OCI-LY7 (cell line): ENCODE measurements around the gene AP1S1. TPM values are rescaled to one million over a fixed set of nuclear protein-coding genes. Genes with fewer than 3 reads are reported as not detected.

Experiments used
- BruUV-seq: library from RNA; stranded (reverse); fragments of 400-500 nt; replicated peaks from 2 replicates; lab custom pipeline; 2021; lab: Mats Ljungman, UMichigan
- CTCF ChIA-PET: fragments of 300-600 bp; sonication (Branson Sonifier 250); formaldehyde crosslinking; loops from one replicate; lab custom pipeline; 2022; ENCODE audit warnings: antibody characterized with exemption; ENCODE audit not compliant: unreplicated experiment; lab: Charles Lee
- POLR2A ChIA-PET: fragments of 300-600 bp; sonication (Branson Sonifier 250); formaldehyde crosslinking; loops from one replicate; lab custom pipeline; 2022; ENCODE audit warnings: antibody characterized with exemption; lab: Charles Lee
- DNase-seq: peaks from one replicate; pipeline ENCODE4 v3.0.0-alpha.2; 2015; ENCODE audit warnings: low spot score
- H2AFZ ChIP-seq: fragments of 200-600 bp; sonication (generic), shearing (Covaris generic); 2 replicates; pipeline ENCODE4 v1.6.1; 2014; ENCODE audit warnings: mild to moderate bottlenecking, antibody characterized with exemption, low read length, moderate library complexity
- H3K27ac ChIP-seq: fragments of 200-600 bp; sonication (generic); 2 replicates; pipeline ENCODE4 v1.5.1; 2014; ENCODE audit warnings: mixed run types, low read depth, mild to moderate bottlenecking, moderate library complexity, low read length, inconsistent platforms; ENCODE audit not compliant: poor library complexity, severe bottlenecking
- H3K36me3 ChIP-seq: fragments of 200-600 bp; sonication (generic); 2 replicates; pipeline ENCODE4 v1.6.1; 2014; ENCODE audit warnings: mild to moderate bottlenecking, antibody characterized with exemption, low read length, moderate library complexity, mixed read lengths; ENCODE audit not compliant: insufficient read depth
- H3K4me1 ChIP-seq: fragments of 200-600 bp; sonication (generic); 2 replicates; pipeline ENCODE4 v1.5.1; 2014; ENCODE audit warnings: mild to moderate bottlenecking, low read length; ENCODE audit not compliant: insufficient read depth, poor library complexity, severe bottlenecking
- H3K4me2 ChIP-seq: fragments of 200-600 bp; sonication (generic); 2 replicates; pipeline ENCODE4 v1.6.1; 2014; ENCODE audit warnings: mild to moderate bottlenecking, low read length
- H3K4me3 ChIP-seq: fragments of 200-600 bp; sonication (generic); 2 replicates; pipeline ENCODE4 v1.5.1; 2014; ENCODE audit warnings: mild to moderate bottlenecking, low read depth, low read length; ENCODE audit not compliant: poor library complexity, severe bottlenecking
- H3K79me2 ChIP-seq: fragments of 200-600 bp; sonication (generic); 2 replicates; pipeline ENCODE4 v1.6.1; 2016; ENCODE audit warnings: low read depth, mild to moderate bottlenecking, low read length, moderate library complexity, mixed read lengths; ENCODE audit not compliant: insufficient read depth
- H3K9me2 ChIP-seq: fragments of 200-600 bp; sonication (generic); 2 replicates; pipeline ENCODE4 v1.6.1; 2016; ENCODE audit warnings: mild to moderate bottlenecking, low read length, mixed read lengths; ENCODE audit not compliant: insufficient read depth
- H3K9me3 ChIP-seq: fragments of 200-600 bp; sonication (generic); 2 replicates; pipeline ENCODE4 v1.6.1; 2014; ENCODE audit warnings: mild to moderate bottlenecking, mixed run types, low read length, mixed read lengths
- H4K20me1 ChIP-seq: fragments of 200-600 bp; sonication (generic); 2 replicates; pipeline ENCODE4 v1.6.1; 2014; ENCODE audit warnings: mild to moderate bottlenecking, antibody characterized with exemption, low read length, moderate library complexity, mixed read lengths; ENCODE audit not compliant: insufficient read depth
- EZH2phosphoT487 ChIP-seq: fragments of 200-600 bp; sonication (generic); IDR thresholded peaks from 2 replicates; pipeline ENCODE4 v1.6.1; 2018; ENCODE audit warnings: low read depth, borderline replicate concordance, mild to moderate bottlenecking, mixed run types, antibody characterized with exemption, low read length, moderate library complexity, mixed read lengths
- intact Hi-C: fragments of 100-400 bp; cut with micrococcal nuclease; formaldehyde crosslinking; loops from one replicate; pipeline ENCODE4 v1.10.0; 2022; ENCODE audit not compliant: unreplicated experiment
- total RNA-seq, 2 experiments: library from RNA; depleted of rRNA in 1 of 2; stranded (reverse); fragments of >200 nt in 1 of 2; shearing (Covaris generic) in 1 of 2; gene quantifications; 2 replicates each; pipeline ENCODE4 v1.2.3, GENCODE V29; 2014 to 2022
- TF ChIP-seq, protein P1 (sequence below): fragments of 200-600 bp; sonication (generic); conservative IDR thresholded peaks from 2 replicates; pipeline ENCODE4 v1.5.1; 2014; ENCODE audit warnings: mild to moderate bottlenecking, antibody characterized with exemption, low read length, moderate library complexity, mixed read lengths

Gene AP1S1
- total RNA-seq, 2 experiments from 2014 or later: 57.9 to 67.3 TPM

DNA sequence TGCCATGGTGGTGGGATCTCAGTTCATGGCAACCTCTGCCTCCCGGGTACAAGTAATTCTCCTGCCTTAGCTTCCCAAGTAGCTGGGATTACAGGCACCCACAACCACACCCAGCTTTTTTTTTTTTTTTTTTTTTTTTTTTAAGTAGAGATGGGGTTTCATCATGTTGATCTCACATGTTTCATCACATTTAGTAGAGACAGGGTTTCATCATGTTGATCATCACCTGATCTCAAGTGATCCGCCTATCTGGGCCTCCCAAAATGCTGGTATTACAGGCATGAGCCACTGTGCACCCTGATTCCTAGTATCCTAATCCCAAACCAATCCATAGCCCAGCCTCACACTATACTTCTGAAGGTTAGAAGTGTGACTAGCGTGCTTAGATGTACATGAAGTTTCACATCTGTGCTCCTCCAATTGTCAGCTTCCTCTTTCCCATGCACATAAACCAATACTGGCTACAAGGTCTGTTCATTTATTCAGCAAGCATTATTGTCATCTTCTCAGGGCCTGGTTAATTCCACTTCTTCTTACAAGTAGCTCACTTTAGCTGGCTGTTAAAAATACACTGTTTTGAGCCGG, 32.7 kb downstream of the AP1S1 start:
- DNase-seq: no peak
- no TSS peak for BruUV-seq
- Histone ChIP-seq H3K9me2 (no peaks in the 10 kb centered on the region), H4K20me1 (no peaks in the 10 kb centered on the region), H3K9me3 (no peaks in the 10 kb centered on the region), H3K4me3 (no peak overlapping the region), H3K4me1 (peaks cover 7% of the 10 kb centered on the region), H2AFZ (no peak overlapping the region), H3K36me3 (no peaks in the 10 kb centered on the region), H3K4me2 (no peak overlapping the region), H3K79me2 (no peaks in the 10 kb centered on the region), H3K27ac (no peak overlapping the region)
- ChIA-PET CTCF (no interaction called here), POLR2A (interaction anchor here (0.7 kb wide), 1 partner anchor 31 kb away, joined by 4 read pairs; no protein-coding TSS in a partner anchor)
- TF ChIP-seq, protein P1, sequence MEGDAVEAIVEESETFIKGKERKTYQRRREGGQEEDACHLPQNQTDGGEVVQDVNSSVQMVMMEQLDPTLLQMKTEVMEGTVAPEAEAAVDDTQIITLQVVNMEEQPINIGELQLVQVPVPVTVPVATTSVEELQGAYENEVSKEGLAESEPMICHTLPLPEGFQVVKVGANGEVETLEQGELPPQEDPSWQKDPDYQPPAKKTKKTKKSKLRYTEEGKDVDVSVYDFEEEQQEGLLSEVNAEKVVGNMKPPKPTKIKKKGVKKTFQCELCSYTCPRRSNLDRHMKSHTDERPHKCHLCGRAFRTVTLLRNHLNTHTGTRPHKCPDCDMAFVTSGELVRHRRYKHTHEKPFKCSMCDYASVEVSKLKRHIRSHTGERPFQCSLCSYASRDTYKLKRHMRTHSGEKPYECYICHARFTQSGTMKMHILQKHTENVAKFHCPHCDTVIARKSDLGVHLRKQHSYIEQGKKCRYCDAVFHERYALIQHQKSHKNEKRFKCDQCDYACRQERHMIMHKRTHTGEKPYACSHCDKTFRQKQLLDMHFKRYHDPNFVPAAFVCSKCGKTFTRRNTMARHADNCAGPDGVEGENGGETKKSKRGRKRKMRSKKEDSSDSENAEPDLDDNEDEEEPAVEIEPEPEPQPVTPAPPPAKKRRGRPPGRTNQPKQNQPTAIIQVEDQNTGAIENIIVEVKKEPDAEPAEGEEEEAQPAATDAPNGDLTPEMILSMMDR: no peak
- no peak for TF ChIP-seq EZH2phosphoT487
- intact Hi-C loops: no loop called here

DNA sequence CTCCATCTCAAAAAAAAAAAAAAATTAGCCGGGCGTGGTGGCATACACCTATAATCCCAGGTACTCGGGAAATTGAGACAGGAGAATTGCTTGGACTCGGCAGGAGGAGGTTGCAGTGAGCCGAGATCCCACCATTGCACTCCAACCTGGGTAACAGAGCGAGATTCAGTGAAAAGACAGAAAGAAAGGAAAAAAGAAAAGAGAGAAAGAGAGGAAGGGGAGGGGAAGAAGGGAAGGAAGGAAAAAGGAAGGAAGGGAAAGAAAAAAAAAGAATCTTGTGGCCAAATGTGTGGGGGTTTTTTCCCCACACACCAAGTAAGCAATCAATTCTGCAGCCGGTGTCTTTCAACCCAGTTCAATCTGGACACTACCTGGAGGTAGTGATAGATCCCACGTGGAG, 34.8 kb downstream of the AP1S1 start:
- CTCF ChIA-PET: no interaction called here

GRCh38 chr7:101195884-101196283, 41.6 kb downstream of the AP1S1 start:
- H3K9me2 ChIP-seq: no peaks in the 10 kb centered on the region
- H3K4me1 ChIP-seq: no peaks in the 10 kb centered on the region
- intact Hi-C loops: no loop called here
- H3K27ac ChIP-seq: no peak overlapping the region
- no peaks in the 10 kb centered on the region for H3K36me3 ChIP-seq
- no peak overlapping the region for H3K4me2 ChIP-seq
- H2AFZ ChIP-seq: no peak overlapping the region
- no peaks in the 10 kb centered on the region for H4K20me1 ChIP-seq
- CTCF ChIA-PET: no interaction called here
- no peak for DNase-seq
- BruUV-seq: no TSS peak
- H3K4me3 ChIP-seq: no peak overlapping the region
- H3K9me3 ChIP-seq: no peaks in the 10 kb centered on the region
- no peaks in the 10 kb centered on the region for H3K79me2 ChIP-seq
- TF ChIP-seq, protein P1: no peak
- TF ChIP-seq EZH2phosphoT487: no peak
- POLR2A ChIA-PET: interaction anchor here (0.7 to 0.8 kb wide), 2 partner anchors 13 to 35 kb away, joined by 3 to 9 read pairs; no protein-coding TSS in a partner anchor

More for the DNA sequence above, 34.8 kb downstream of the AP1S1 start:
- no peaks in the 10 kb centered on the region for H3K9me3 ChIP-seq
- POLR2A ChIA-PET: no interaction called here
- H3K9me2 ChIP-seq: no peaks in the 10 kb centered on the region
- no peak for DNase-seq
- H3K36me3 ChIP-seq: no peaks in the 10 kb centered on the region
- H4K20me1 ChIP-seq: no peaks in the 10 kb centered on the region
- H3K27ac ChIP-seq: no peak overlapping the region
- H2AFZ ChIP-seq: no peak overlapping the region
- TF ChIP-seq EZH2phosphoT487: no peak
- TF ChIP-seq, protein P1: no peak
- H3K4me1 ChIP-seq: no peaks in the 10 kb centered on the region
- H3K79me2 ChIP-seq: no peaks in the 10 kb centered on the region
- no peak overlapping the region for H3K4me2 ChIP-seq
- BruUV-seq: no TSS peak
- intact Hi-C loops: no loop called here
- no peak overlapping the region for H3K4me3 ChIP-seq
